BE2C (cell line): ENCODE results near the gene EEF1AKMT2.

ENCODE experiments used
- DNase-seq: peaks from one replicate; pipeline ENCODE4 v3.0.0-alpha.2; 2020
- H3K27me3 ChIP-seq: fragments of 250-450 bp; sonication (Bioruptor Pico); 2 replicates; pipeline ENCODE4 v1.5.1; 2020; ENCODE audit warnings: mild to moderate bottlenecking
- H3K36me3 ChIP-seq: fragments of 250-450 bp; sonication (Bioruptor Pico); 2 replicates; pipeline ENCODE4 v1.5.1; 2020; ENCODE audit warnings: mild to moderate bottlenecking
- H3K4me1 ChIP-seq: fragments of 250-450 bp; sonication (Bioruptor Pico); 2 replicates; pipeline ENCODE4 v1.5.1; 2020
- H3K4me3 ChIP-seq: 2 replicates; pipeline ENCODE4 v1.5.1; 2011; ENCODE audit warnings: low read depth, low read length
- H3K9me3 ChIP-seq: fragments of 250-450 bp; sonication (Bioruptor Pico); 2 replicates; pipeline ENCODE4 v1.5.1; 2020
- TF ChIP-seq, protein P1 (sequence below): IDR thresholded peaks from 2 replicates; pipeline ENCODE4 v1.5.1; 2012; ENCODE audit warnings: mild to moderate bottlenecking, low read depth, low read length

The EEF1AKMT2 gene

DNA sequence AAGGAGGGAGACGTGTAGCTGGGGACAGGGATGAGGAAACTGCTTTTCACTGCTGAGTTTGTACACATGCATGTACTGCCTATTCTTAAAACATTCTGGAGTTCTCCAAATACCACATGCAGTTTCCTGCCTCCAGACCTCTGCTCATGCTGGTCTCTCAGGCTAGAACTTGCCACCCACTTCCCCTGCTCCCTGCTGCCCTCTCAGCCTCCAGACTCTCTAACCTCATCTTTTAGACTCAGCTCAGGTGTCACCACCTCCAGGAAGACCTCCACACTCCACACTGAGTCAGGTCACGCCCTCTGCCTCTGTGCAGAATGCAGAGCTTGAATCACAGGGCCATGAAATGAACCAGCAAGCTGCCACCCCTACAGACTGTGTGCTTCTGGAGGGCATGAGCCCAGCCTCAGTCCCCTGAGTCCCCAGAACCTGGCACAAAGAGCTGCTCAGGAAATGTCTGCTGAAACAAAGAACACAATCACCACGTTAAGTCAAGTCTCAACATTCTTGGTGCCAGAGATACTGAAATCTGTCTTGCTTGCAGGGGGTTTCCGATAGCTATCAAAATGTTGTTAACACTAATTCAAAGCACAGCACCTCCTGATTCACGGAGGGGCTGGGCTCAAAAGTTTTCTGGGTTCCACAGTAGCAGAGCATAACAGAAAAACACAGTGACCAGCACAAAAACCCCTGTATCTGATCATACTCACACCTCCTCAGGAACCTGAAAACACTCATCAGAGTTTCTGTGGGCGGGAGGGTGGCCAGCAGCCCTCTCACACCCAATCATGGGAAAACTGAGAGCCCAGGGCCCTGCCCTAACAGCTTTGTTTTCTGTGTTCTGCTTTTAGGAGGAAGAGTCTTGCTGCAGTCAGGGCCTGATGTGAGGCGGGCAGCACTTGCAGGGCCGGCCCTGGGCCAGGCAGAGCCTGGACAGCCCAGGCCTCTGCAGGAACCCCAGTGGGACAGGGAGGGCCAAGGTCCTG lies 68.6 kb downstream of the EEF1AKMT2 start:
- no peak for DNase-seq
- H3K9me3 ChIP-seq = no peaks in the 10 kb centered on the region
- H3K36me3 ChIP-seq = no peaks in the 10 kb centered on the region; the same call in 1 of the 2 replicates
- H3K27me3 ChIP-seq = no peaks in the 10 kb centered on the region
- no peak overlapping the region for H3K4me3 ChIP-seq
- TF ChIP-seq, protein P1, sequence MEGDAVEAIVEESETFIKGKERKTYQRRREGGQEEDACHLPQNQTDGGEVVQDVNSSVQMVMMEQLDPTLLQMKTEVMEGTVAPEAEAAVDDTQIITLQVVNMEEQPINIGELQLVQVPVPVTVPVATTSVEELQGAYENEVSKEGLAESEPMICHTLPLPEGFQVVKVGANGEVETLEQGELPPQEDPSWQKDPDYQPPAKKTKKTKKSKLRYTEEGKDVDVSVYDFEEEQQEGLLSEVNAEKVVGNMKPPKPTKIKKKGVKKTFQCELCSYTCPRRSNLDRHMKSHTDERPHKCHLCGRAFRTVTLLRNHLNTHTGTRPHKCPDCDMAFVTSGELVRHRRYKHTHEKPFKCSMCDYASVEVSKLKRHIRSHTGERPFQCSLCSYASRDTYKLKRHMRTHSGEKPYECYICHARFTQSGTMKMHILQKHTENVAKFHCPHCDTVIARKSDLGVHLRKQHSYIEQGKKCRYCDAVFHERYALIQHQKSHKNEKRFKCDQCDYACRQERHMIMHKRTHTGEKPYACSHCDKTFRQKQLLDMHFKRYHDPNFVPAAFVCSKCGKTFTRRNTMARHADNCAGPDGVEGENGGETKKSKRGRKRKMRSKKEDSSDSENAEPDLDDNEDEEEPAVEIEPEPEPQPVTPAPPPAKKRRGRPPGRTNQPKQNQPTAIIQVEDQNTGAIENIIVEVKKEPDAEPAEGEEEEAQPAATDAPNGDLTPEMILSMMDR = no peak
- H3K4me1 ChIP-seq = peaks cover 12% of the 10 kb centered on the region

- H3K36me3 ChIP-seq = peaks cover 3% of the 10 kb centered on the region; the same call in 1 of the 2 replicates
- DNase-seq = no peak
- peaks cover 10% of the 10 kb centered on the region for H3K4me1 ChIP-seq
- H3K4me3 ChIP-seq = no peak overlapping the region
- TF ChIP-seq, protein P1 = no peak
- no peaks in the 10 kb centered on the region for H3K27me3 ChIP-seq
- no peaks in the 10 kb centered on the region for H3K9me3 ChIP-seq
Observed at GRCh38 chr10:124721330-124722045, 70.2 kb downstream of the EEF1AKMT2 start.

GRCh38 chr10:124719213-124719851 lies 72.4 kb downstream of the EEF1AKMT2 start:
- no peak overlapping the region for H3K4me3 ChIP-seq
- H3K9me3 ChIP-seq = no peaks in the 10 kb centered on the region
- H3K36me3 ChIP-seq = peaks cover 3% of the 10 kb centered on the region; the same call in 1 of the 2 replicates
- peaks cover 10% of the 10 kb centered on the region for H3K4me1 ChIP-seq
- TF ChIP-seq, protein P1 = peak; percentile 52
- DNase-seq = no peak
- no peaks in the 10 kb centered on the region for H3K27me3 ChIP-seq

DNA sequence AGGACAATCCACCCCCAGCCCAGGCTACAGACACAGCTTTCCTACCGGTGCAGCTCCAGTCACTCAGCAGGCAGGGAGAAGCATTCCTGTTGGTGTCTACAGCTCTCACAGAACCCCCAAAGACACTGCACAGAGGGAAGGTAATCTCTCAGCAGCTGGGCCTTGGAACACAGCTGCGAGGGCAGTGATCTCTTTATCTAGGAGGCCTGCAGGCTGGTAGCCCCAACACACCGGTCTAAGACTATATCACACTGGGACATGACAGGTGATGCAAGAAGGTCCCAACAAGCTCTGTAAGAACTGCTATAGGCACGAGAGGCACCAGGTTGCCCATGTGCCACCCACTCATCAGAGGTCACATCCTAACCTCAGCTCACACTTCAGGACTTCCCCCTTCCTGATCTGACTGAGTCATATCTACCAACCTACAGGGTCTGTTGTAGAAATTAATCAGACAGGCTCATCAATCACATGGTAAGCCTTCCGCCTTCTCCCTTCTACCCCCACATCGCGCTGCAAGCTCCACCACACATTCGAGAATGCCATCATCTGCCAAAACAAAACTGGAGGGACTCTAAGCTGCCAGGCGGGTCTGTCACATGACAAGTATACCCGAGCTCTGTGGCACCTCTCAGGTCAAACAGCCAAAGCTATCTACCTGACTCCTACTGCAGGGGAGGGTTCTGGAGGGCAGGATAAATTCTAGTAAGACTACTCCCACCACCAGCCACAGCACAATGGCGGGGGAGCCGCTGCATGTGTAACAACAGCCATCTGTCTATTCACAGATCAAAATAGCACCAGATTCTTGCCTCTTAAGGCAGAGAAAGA lies 73.6 kb downstream of the EEF1AKMT2 start:
- no peak overlapping the region for H3K4me3 ChIP-seq
- H3K4me1 ChIP-seq = peaks cover 10% of the 10 kb centered on the region
- H3K27me3 ChIP-seq = no peaks in the 10 kb centered on the region
- H3K9me3 ChIP-seq = no peaks in the 10 kb centered on the region
- DNase-seq = no peak
- peaks cover 3% of the 10 kb centered on the region; the same call in 1 of the 2 replicates for H3K36me3 ChIP-seq
- TF ChIP-seq, protein P1 = no peak

DNA sequence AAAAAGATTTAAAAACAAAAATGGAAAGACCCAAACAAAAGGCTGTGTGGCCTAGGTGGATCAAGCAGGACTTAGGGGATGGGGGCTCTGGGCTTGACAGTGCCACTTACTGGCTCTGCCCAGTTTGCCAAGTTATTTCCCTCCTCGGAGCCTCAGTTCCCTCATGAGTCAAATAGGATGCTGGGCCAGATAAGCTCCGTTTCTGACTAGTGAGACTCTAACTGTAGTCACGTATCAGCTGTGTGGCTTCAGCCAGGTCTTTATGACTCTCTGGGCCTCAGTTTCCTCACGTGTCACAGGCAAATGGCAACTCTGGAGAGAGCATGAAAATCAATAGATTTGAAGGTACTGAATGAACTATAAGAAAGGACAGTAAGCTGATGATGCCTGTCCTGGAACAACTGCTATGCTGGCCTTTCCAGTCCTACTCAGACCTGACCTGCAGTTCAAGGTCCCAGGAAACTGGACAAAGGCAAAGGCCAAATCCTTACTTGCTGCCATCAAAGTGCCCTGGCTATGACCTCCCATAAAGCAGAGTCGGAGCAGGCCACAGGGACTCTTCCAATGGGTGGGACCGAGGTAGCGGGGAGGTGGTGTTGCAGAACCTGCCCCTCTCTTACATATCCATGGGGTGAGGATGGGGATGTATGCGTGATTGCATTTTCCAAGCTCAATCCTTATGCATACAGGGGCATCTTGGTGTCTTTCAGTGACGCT lies 74.5 kb downstream of the EEF1AKMT2 start:
- TF ChIP-seq, protein P1 = no peak
- Histone ChIP-seq H3K4me1 (peaks cover 10% of the 10 kb centered on the region), H3K36me3 (peaks cover 3% of the 10 kb centered on the region; the same call in 1 of the 2 replicates), H3K9me3 (no peaks in the 10 kb centered on the region), H3K4me3 (no peak overlapping the region), H3K27me3 (no peaks in the 10 kb centered on the region)
- no peak for DNase-seq
